HG03103 (cell line): Measurements from ENCODE around the gene RXFP4.

ENCODE experiments used
- ATAC-seq: cut with Tn5 transposase; IDR thresholded peaks from one replicate; pipeline ENCODE4 v1.9.1; 2021; ENCODE audit warnings: low read depth; ENCODE audit not compliant: unreplicated experiment

RXFP4 gene

GRCh38 chr1:155957411-155957915 is 16.0 kb downstream of the RXFP4 start:
- ATAC-seq: no peak

- no peak for ATAC-seq
Measured at GRCh38 chr1:155960081-155960745, 18.8 kb downstream of the RXFP4 start.

GRCh38 chr1:155961937-155962336 is 20.5 kb downstream of the RXFP4 start:
- ATAC-seq: no peak

- ATAC-seq: no peak
Measured at GRCh38 chr1:155962599-155963211, 21.3 kb downstream of the RXFP4 start.

- ATAC-seq: no peak
Measured at GRCh38 chr1:155964193-155964592, 22.8 kb downstream of the RXFP4 start.

- ATAC-seq: no peak
Measured at GRCh38 chr1:155966135-155966534, 24.7 kb downstream of the RXFP4 start.

GRCh38 chr1:155966750-155967149 is 25.3 kb downstream of the RXFP4 start:
- no peak for ATAC-seq

- ATAC-seq: no peak
Measured at GRCh38 chr1:155967341-155968050, 26.1 kb downstream of the RXFP4 start.

- ATAC-seq: no peak
Measured at GRCh38 chr1:155968051-155968400, 26.6 kb downstream of the RXFP4 start.

- no peak for ATAC-seq
Measured at GRCh38 chr1:155968670-155969069, 27.2 kb downstream of the RXFP4 start.

- ATAC-seq: no peak
Measured at GRCh38 chr1:155969377-155969791, 27.9 kb downstream of the RXFP4 start.

- no peak for ATAC-seq
Measured at GRCh38 chr1:155970531-155971167, 29.2 kb downstream of the RXFP4 start.

- ATAC-seq: no peak
Measured at GRCh38 chr1:155971910-155972809, 30.7 kb downstream of the RXFP4 start.

- no peak for ATAC-seq
Measured at GRCh38 chr1:155973723-155974122, 32.3 kb downstream of the RXFP4 start.

GRCh38 chr1:155974208-155975115 is 33.0 kb downstream of the RXFP4 start:
- no peak for ATAC-seq

- ATAC-seq: no peak
Measured at GRCh38 chr1:155975375-155976061, 34.1 kb downstream of the RXFP4 start.

- no peak for ATAC-seq
Measured at GRCh38 chr1:155976062-155976912, 34.8 kb downstream of the RXFP4 start.
